ENCODE measurements around the gene RXFP1. TPM values are rescaled to one million over a fixed set of nuclear protein-coding genes. Genes with fewer than 3 reads are reported as not detected.

The RXFP1 gene
- polyA plus RNA-seq, 1 donor = 0.43 TPM

GRCh38 chr4:158606969-158607368, 85.3 kb downstream of the RXFP1 start:
- H3K27me3 ChIP-seq (ENCODE audit: control insufficient read depth, insufficient read depth, low read length) = no peaks in the 10 kb centered on the region
- H3K9me3 ChIP-seq (ENCODE audit: control insufficient read depth, low read depth, low read length) = no peaks in the 10 kb centered on the region
- no peaks in the 10 kb centered on the region for H3K36me3 ChIP-seq (ENCODE audit: control insufficient read depth, insufficient read depth, low read length)
- WGBS (ENCODE audit: insufficient coverage, low lambda C conversion rate) = 100% methylated on average over 1 of the region's 4 CpGs
- H3K4me1 ChIP-seq (ENCODE audit: control insufficient read depth, insufficient read depth, low read length) = peaks cover 3% of the 10 kb centered on the region
- DNase-seq = no peak
- H3K27ac ChIP-seq (ENCODE audit: low read length) = no peak overlapping the region
- H3K4me3 ChIP-seq (ENCODE audit: low read length) = no peak overlapping the region

- Histone ChIP-seq H3K27ac (ENCODE audit: low read length) (no peak overlapping the region), H3K9me3 (ENCODE audit: control insufficient read depth, low read depth, low read length) (no peaks in the 10 kb centered on the region), H3K4me3 (ENCODE audit: low read length) (no peak overlapping the region), H3K4me1 (ENCODE audit: control insufficient read depth, insufficient read depth, low read length) (peaks cover 3% of the 10 kb centered on the region), H3K36me3 (ENCODE audit: control insufficient read depth, insufficient read depth, low read length) (no peaks in the 10 kb centered on the region), H3K27me3 (ENCODE audit: control insufficient read depth, insufficient read depth, low read length) (no peaks in the 10 kb centered on the region)
- no peak for DNase-seq
- 96% methylated on average over 4 of the region's 4 CpGs for WGBS (ENCODE audit: insufficient coverage, low lambda C conversion rate)
Measured at GRCh38 chr4:158609116-158609515, 87.4 kb downstream of the RXFP1 start.

- Histone ChIP-seq H3K27me3 (ENCODE audit: control insufficient read depth, insufficient read depth, low read length) (no peaks in the 10 kb centered on the region), H3K36me3 (ENCODE audit: control insufficient read depth, insufficient read depth, low read length) (no peaks in the 10 kb centered on the region), H3K4me1 (ENCODE audit: control insufficient read depth, insufficient read depth, low read length) (peaks cover 3% of the 10 kb centered on the region), H3K4me3 (ENCODE audit: low read length) (no peak overlapping the region), H3K27ac (ENCODE audit: low read length) (no peak overlapping the region), H3K9me3 (ENCODE audit: control insufficient read depth, low read depth, low read length) (no peaks in the 10 kb centered on the region)
- no CpG with 5 or more reads among the region's 1 CpG for WGBS (ENCODE audit: insufficient coverage, low lambda C conversion rate)
- DNase-seq = peak in 1 of 2 donors; percentile 57
Measured at GRCh38 chr4:158610790-158611189, 89.1 kb downstream of the RXFP1 start.

GRCh38 chr4:158613046-158613445, 91.4 kb downstream of the RXFP1 start:
- DNase-seq = no peak
- Histone ChIP-seq H3K4me1 (ENCODE audit: control insufficient read depth, insufficient read depth, low read length) (peaks cover 3% of the 10 kb centered on the region), H3K36me3 (ENCODE audit: control insufficient read depth, insufficient read depth, low read length) (no peaks in the 10 kb centered on the region), H3K4me3 (ENCODE audit: low read length) (no peak overlapping the region), H3K27me3 (ENCODE audit: control insufficient read depth, insufficient read depth, low read length) (no peaks in the 10 kb centered on the region), H3K27ac (ENCODE audit: low read length) (no peak overlapping the region), H3K9me3 (ENCODE audit: control insufficient read depth, low read depth, low read length) (no peaks in the 10 kb centered on the region)
- no CpG with 5 or more reads among the region's 1 CpG for WGBS (ENCODE audit: insufficient coverage, low lambda C conversion rate)

- no peak overlapping the region for H3K4me3 ChIP-seq (ENCODE audit: low read length)
Measured at GRCh38 chr4:158617956-158618355, 96.3 kb downstream of the RXFP1 start.

GRCh38 chr4:158621729-158622128, 100.0 kb downstream of the RXFP1 start:
- Histone ChIP-seq H3K9me3 (ENCODE audit: control insufficient read depth, low read depth, low read length) (no peaks in the 10 kb centered on the region), H3K27ac (ENCODE audit: low read length) (no peak overlapping the region), H3K36me3 (ENCODE audit: control insufficient read depth, insufficient read depth, low read length) (no peaks in the 10 kb centered on the region), H3K4me3 (ENCODE audit: low read length) (no peak overlapping the region), H3K27me3 (ENCODE audit: control insufficient read depth, insufficient read depth, low read length) (no peaks in the 10 kb centered on the region), H3K4me1 (ENCODE audit: control insufficient read depth, insufficient read depth, low read length) (no peaks in the 10 kb centered on the region)
- no peak for DNase-seq
- 100% methylated on average over 1 of the region's 4 CpGs for WGBS (ENCODE audit: insufficient coverage, low lambda C conversion rate)

More at GRCh38 chr4:158617956-158618355, 96.3 kb downstream of the RXFP1 start:
- Histone ChIP-seq H3K27me3 (ENCODE audit: control insufficient read depth, insufficient read depth, low read length) (no peaks in the 10 kb centered on the region), H3K27ac (ENCODE audit: low read length) (no peak overlapping the region), H3K36me3 (ENCODE audit: control insufficient read depth, insufficient read depth, low read length) (no peaks in the 10 kb centered on the region), H3K9me3 (ENCODE audit: control insufficient read depth, low read depth, low read length) (no peaks in the 10 kb centered on the region), H3K4me1 (ENCODE audit: control insufficient read depth, insufficient read depth, low read length) (no peaks in the 10 kb centered on the region)
- no peak for DNase-seq

- H3K4me3 ChIP-seq (ENCODE audit: low read length) = no peak overlapping the region
- H3K27ac ChIP-seq (ENCODE audit: low read length) = no peak overlapping the region
- DNase-seq = no peak
- no CpG with 5 or more reads among the region's 3 CpGs for WGBS (ENCODE audit: insufficient coverage, low lambda C conversion rate)
- no peaks in the 10 kb centered on the region for H3K9me3 ChIP-seq (ENCODE audit: control insufficient read depth, low read depth, low read length)
- H3K4me1 ChIP-seq (ENCODE audit: control insufficient read depth, insufficient read depth, low read length) = no peaks in the 10 kb centered on the region
- H3K27me3 ChIP-seq (ENCODE audit: control insufficient read depth, insufficient read depth, low read length) = no peaks in the 10 kb centered on the region
- no peaks in the 10 kb centered on the region for H3K36me3 ChIP-seq (ENCODE audit: control insufficient read depth, insufficient read depth, low read length)
Measured at GRCh38 chr4:158622251-158622650, 100.6 kb downstream of the RXFP1 start.

GRCh38 chr4:158624889-158625478, 103.3 kb downstream of the RXFP1 start:
- H3K36me3 ChIP-seq (ENCODE audit: control insufficient read depth, insufficient read depth, low read length) = no peaks in the 10 kb centered on the region
- 86% methylated on average over 1 of the region's 3 CpGs for WGBS (ENCODE audit: insufficient coverage, low lambda C conversion rate)
- H3K27ac ChIP-seq (ENCODE audit: low read length) = no peak overlapping the region
- H3K4me3 ChIP-seq (ENCODE audit: low read length) = no peak overlapping the region
- peak; percentile 17 to 32 for DNase-seq
- H3K27me3 ChIP-seq (ENCODE audit: control insufficient read depth, insufficient read depth, low read length) = no peaks in the 10 kb centered on the region
- H3K4me1 ChIP-seq (ENCODE audit: control insufficient read depth, insufficient read depth, low read length) = no peaks in the 10 kb centered on the region
- no peaks in the 10 kb centered on the region for H3K9me3 ChIP-seq (ENCODE audit: control insufficient read depth, low read depth, low read length)

- Histone ChIP-seq H3K4me3 (ENCODE audit: low read length) (no peak overlapping the region), H3K4me1 (ENCODE audit: control insufficient read depth, insufficient read depth, low read length) (no peaks in the 10 kb centered on the region), H3K27ac (ENCODE audit: low read length) (no peak overlapping the region), H3K27me3 (ENCODE audit: control insufficient read depth, insufficient read depth, low read length) (no peaks in the 10 kb centered on the region), H3K36me3 (ENCODE audit: control insufficient read depth, insufficient read depth, low read length) (no peaks in the 10 kb centered on the region), H3K9me3 (ENCODE audit: control insufficient read depth, low read depth, low read length) (no peaks in the 10 kb centered on the region)
- 100% methylated on average over 2 of the region's 2 CpGs for WGBS (ENCODE audit: insufficient coverage, low lambda C conversion rate)
- DNase-seq = no peak
Measured at GRCh38 chr4:158625544-158625943, 103.9 kb downstream of the RXFP1 start.

GRCh38 chr4:158630893-158631292, 109.2 kb downstream of the RXFP1 start:
- H3K36me3 ChIP-seq (ENCODE audit: control insufficient read depth, insufficient read depth, low read length) = no peaks in the 10 kb centered on the region
- no peaks in the 10 kb centered on the region for H3K27me3 ChIP-seq (ENCODE audit: control insufficient read depth, insufficient read depth, low read length)
- H3K27ac ChIP-seq (ENCODE audit: low read length) = no peak overlapping the region
- no peaks in the 10 kb centered on the region for H3K4me1 ChIP-seq (ENCODE audit: control insufficient read depth, insufficient read depth, low read length)
- WGBS (ENCODE audit: insufficient coverage, low lambda C conversion rate) = no CpG with 5 or more reads among the region's 1 CpG
- no peak for DNase-seq
- H3K4me3 ChIP-seq (ENCODE audit: low read length) = no peak overlapping the region
- no peaks in the 10 kb centered on the region for H3K9me3 ChIP-seq (ENCODE audit: control insufficient read depth, low read depth, low read length)

- DNase-seq = no peak
- Histone ChIP-seq H3K27me3 (ENCODE audit: control insufficient read depth, insufficient read depth, low read length) (peaks cover 5% of the 10 kb centered on the region), H3K4me3 (ENCODE audit: low read length) (no peak overlapping the region), H3K4me1 (ENCODE audit: control insufficient read depth, insufficient read depth, low read length) (no peaks in the 10 kb centered on the region), H3K9me3 (ENCODE audit: control insufficient read depth, low read depth, low read length) (no peaks in the 10 kb centered on the region), H3K36me3 (ENCODE audit: control insufficient read depth, insufficient read depth, low read length) (no peaks in the 10 kb centered on the region), H3K27ac (ENCODE audit: low read length) (no peak overlapping the region)
- no CpG with 5 or more reads among the region's 1 CpG for WGBS (ENCODE audit: insufficient coverage, low lambda C conversion rate)
Measured at GRCh38 chr4:158636619-158637018, 114.9 kb downstream of the RXFP1 start.
